ENCODE results near the gene FBXW9.
"Not testable (repeated sequence)": the region's sequence is repeated elsewhere in the genome, so short reads cannot be mapped to it uniquely, and the experiment has no call there.

The FBXW9 gene

DNA sequence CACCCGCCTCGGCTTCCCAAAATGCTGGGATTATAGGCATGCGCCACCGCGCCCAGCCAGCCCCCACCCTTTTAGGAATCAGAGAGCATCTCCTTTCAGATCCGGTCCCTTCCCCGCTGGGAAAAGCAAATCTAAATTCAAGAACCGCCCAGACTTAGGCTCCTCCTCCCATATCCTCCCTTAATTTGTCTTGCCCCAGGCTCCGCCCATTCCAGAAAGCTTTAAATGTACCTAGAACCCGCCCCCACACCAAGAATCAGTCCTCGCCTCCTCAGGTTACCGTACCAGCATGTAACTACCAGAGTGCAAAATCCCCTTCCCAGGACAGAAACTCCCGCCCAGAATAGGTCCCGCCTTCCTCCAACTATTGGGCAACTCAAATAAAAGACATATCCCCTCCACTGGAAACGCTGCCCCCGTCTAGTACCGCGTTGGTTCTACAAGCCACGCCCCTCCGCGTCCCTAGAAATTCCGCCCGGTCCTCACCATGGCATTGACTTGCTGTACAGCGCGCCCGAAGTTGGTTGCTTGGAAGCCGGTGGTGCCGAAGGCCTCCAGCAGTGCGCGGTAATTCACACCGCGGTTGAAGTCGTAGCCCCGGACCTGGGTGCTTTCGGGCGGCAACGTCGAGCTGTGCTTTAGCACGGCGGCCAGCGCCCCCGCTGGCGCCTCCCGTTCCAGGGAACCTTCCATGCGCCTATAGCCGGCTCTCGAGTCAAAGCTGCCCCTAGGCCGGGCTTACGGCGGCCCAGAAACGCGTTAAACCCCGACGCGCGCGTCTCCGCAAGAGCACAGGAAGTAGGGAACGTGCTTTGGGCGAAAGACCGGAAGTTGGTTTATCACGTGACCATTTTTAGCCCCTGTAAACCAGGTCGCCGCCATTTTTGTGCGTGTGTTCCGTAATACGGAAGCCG is 15.1 kb downstream of the FBXW9 start, which contains the start of gene DHPS:
Gene DHPS (minus strand): TSS at position 807 of the 914 bp plus-strand sequence. CDS start 114 bp downstream, at position 693.
- peak; percentile 98 for DNase-seq (ENCODE audit: low spot score)

DNA sequence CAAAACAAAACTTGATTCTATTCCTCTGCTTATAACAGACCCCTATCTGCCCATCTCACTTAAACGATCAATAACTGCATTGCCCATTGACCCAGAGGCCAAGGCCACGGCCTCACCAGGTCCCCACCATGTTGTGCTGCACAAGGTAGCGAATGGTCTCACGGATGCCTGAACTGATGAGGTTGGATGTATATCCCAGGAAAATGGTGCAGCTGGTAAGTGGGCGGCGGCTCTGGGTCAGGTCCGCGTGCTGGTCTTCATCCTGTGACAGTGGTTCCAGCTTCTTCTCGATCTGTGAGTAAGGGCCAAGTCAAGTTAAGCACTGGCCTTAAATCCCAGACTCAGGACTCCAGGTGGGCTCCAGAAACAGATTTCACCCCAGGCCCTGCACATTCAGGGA is 16.4 kb downstream of the FBXW9 start:
- no peak for DNase-seq (ENCODE audit: low spot score)

DNA sequence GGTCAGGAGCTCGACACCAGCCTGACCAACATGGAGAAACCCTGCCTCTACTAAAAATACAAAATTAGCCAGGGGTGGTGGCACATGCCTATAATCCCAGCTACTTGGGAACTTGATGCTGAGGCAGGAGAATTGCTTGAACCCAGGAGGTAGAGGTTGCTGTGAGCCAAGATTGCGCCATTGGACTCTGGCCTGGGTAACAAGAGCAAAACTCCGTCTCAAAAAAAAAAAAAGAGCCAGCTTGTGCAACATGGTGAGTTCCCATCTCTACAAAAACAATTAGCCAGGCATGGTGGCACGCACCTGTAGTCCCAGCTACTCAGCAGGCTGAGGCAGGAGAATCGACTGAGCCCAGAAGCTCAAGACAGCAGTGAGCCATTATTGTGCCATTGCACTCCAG is 18.4 kb downstream of the FBXW9 start:
- DNase-seq (ENCODE audit: low spot score), result not testable (repeated sequence)

DNA sequence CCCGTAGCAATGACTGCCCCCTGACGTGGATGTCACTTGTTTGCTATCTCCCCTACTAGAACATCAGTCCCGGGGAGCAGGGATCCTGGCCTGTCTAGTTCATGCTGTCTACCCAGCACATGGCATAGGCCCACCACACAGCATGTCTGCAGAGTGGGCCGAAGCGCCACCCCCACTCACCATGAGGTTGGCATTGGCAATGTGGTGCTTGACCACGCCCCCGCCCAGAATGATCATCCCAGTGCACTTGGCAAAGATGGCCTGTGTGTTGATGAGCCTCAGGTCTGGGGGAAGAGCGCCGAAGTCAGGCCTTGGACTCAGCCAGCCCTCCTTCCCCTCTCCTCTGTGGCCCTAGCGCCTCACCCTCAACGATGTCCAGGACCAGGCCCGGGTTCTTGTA is 19.5 kb downstream of the FBXW9 start:
- DNase-seq (ENCODE audit: low spot score), result no peak

DNA sequence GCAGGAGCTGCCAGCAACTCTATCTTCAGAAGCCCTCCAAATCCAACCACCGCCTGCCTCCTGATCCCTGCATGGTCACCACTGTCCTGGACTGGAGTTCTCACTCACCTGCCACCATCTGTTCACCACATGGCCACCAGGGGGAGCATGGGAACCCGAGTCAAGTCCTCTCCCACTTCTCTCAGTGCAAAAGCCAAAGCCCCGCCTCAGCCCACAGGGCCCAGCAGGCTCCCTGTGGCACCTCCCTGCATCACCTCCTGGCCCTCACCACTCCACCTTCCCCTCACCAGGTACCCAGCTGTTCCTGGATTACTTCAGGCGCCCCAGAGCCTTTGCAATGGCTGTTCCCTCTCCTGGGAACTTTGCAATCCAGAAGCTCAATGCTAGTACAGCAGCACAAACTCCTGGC is 20.0 kb downstream of the FBXW9 start:
- DNase-seq (ENCODE audit: low spot score), result peak; percentile 85

DNA sequence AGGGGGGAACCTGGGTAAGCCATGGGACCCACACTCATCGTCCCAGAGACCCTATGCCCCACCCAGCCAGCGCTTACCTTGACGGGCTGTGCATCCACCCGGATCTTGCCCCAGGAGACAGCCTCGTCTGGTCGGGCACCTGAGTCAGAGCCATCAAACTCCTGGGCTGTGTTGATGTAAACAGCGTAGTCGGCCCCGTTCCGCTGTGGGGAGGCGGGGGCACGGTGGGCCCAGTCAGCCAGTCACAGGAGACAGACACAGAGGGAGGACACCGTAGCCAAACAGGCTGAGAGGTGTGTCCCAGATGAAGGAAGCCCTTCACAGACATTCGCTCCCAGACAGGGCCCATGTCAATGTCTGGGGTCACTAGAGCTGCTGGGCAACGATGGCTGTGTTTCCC is 20.5 kb downstream of the FBXW9 start:
- DNase-seq (ENCODE audit: low spot score), result no peak

DNA sequence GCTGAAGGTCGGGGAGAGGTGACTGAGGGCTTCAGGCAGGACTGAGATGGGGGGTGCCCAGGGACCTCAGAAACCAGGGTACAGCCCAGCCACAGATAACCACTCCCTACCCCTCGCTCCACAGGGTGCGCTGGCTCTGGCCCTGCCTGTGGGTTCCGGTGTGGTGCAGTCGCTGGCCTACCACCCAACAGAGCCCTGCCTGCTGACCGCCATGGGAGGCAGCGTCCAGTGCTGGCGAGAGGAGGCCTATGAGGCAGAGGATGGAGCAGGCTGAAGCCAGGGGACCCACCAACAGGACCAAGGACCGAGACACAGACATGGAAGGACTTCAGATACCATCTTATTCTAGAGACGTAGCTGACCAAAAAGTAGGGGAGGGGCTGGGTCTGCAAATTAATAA is 21.0 kb downstream of the FBXW9 start:
- DNase-seq (ENCODE audit: low spot score), result no peak

DNA sequence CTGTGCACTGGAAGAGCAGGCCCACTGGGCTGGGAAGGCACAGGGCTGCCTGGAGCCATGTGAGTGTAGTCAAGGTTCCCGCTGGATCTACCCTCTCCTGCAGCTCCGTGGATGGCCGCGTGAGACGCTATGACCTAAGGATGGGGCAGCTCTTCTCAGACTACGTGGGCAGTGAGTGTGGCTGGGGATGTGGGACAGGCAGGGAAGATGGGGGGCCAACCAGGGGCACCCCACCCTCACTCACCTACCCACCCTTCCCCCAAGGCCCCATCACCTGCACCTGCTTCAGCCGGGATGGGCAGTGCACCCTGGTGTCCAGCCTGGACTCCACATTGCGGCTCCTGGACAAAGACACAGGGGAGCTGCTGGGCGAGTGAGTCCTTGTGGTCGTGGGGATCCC is 23.7 kb downstream of the FBXW9 start:
- DNase-seq (ENCODE audit: low spot score), result no peak

DNA sequence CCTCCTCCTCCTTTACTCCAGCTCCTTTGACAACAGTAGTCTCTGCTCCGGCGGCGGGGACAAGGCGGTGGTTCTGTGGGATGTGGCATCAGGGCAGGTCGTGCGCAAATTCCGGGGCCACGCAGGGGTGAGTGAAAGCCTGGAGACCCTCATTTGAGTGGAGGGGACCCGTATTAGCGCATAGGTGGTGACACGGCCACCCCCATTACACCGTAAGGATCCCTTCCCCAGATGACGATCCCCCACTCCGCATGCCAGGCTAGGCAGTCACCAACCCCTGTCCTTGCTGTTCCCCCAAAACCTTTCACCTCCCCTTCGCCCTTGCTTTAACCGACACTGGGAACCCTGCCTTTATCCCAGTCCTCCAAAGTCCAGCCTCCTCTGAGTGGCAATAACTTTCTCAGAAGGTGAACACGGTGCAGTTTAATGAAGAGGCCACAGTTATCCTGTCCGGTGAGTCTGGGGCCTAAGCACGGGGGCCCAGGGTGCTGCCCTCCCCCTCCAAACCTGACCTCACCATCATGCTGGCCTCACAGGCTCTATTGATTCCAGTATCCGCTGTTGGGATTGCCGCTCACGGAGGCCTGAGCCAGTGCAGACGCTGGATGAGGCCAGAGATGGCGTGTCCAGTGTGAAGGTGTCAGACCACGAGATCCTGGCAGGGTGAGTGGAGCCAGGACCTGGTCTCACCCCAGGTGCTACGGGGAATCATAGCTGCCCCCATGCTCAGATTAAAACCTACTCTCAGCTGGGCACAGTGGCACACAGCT is 26.1 kb downstream of the FBXW9 start:
- DNase-seq (ENCODE audit: low spot score), result no peak

DNA sequence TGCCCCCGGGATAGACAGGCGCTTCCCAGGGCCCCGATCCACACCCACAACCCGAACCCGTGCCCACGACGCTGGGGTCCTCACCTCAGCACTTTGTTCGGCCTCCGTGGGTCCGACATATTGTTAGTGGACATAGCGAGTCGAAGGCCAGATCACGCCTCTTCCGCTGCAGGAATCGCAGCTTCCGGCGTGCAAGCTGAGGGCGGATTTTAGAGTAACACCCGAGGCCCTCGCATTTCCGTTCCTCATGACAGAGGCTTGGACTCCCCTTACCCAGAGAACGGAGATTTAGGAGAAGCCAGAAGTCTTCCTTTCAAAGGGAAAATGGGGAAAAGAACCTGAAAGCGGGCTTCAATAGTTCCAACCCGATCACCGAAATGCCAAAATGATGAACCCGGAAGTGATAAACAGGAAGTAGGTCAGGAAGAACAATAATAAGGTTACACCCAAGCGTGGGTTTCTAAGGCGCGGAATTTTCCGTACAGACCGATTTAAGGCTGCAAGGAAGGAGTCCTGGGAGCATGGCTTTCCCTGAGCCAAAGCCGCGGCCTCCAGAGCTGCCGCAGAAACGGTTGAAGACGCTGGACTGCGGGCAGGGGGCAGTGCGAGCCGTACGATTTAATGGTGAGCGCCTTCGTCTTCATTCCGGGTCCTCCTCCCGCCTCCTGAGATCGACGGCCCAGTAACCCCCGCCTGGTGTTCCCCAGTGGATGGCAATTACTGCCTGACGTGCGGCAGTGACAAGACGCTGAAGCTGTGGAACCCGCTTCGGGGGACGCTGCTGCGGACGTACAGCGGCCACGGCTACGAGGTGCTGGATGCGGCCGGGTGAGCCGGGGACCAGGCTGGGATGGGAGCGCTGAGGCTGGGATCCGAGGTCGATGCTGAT is 26.9 kb downstream of the FBXW9 start:
- DNase-seq (ENCODE audit: low spot score), result peak; percentile 87

DNA sequence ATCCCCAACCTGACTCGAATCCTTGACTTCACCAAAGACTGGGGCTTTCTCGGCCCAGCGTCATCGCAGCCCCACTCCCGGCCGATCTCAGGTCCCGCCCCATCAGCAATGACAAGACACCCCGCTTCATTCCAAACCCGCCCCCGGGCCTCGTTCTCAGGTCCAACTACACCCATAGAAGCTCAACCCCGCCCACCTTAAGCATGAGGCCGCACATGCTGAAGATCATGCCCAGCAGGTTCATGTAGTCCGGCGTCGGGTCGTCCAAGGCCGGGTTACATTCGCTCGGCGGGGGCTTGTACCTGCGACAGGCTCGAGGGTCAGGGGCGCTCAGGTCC is 27.5 kb downstream of the FBXW9 start:
- DNase-seq (ENCODE audit: low spot score), result peak; percentile 79

DNA sequence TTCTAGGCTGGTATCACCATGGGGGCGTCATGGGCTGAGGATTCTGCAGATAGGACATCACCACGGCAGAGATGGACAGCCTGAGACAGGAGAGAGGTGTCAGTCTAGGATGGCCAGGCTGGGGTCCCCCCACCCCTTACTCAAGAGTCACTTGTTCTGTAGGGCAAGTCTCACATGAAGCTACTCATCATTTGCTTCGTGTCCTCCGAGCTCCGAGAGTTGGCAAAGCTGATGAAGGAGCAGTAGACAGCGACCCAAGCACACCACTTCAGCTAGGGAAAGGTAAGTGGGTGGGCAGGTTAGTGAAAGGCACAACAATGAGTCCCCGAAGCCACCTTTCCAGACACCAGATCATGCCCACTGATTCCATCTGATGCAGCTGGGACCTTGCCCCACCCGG is 28.1 kb downstream of the FBXW9 start:
- DNase-seq (ENCODE audit: low spot score), result no peak

DNA sequence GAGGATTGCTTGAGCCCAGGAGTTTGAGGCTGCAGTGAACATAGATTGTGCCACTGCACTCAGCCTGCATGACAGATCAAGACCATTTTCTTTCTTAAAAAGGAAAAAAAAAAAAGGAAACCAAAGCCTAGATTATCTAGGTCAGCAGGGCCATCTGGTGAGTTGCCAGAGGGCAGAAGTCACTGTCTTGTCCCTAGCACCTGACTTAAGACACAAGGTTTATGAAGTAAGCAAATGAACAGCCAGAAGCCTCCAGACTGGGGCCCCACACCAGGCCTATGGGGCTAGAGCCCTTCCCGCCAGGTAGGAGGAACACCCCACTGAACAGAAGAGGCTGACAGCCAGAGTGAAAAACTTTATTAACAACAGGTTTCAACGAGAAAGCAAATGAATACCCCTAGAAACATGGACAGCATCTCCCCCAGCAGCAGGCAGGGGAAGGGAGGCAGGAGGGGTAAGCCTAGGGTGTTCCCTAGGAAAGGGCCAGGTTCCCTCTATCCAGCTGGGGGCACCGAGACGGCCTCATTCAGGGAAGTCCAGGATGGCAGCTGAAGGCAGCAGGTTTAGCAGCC is 28.6 kb downstream of the FBXW9 start:
- DNase-seq (ENCODE audit: low spot score), result no peak

DNA sequence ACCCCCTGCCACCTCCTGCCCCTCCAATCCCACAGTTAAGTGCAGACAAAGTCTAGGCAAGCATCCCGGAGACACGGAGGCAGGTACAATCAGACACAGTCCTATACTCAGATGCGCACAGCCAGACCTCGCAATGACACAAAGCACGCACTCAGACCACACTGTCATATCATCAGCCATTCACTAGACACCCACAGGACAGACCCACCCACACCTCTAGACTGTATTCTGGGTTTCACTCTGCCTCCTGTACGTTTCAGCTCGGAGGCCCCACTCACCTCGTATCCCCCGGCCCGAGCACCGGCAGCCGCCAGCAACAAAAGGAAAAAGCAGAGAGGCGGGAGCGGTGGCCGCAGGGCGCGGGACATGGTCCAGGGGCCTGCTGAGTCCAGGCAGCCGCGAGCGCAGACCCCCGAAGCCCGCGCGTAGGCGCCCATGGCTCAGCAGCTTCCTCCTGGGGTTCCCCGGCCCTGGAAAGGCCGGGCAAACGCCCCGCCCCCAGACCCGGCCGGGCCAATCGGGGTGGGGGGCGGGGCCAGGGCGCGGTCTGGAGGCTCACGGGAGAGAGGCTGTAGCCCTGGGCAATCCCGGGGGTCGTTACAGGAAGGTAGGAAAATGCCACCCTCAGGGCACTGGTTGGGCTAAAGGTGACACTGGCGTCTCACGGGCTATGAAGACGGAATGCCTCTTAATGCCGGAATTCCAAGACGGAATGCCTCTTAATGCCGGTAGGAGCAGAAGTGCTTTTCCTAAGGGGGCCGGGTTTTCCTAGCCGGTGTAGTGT is 30.0 kb downstream of the FBXW9 start, which contains the start of the genes MAN2B1 and WDR83:
Gene MAN2B1 (minus strand): TSS at position 478 of the 784 bp plus-strand sequence. CDS start 41 bp downstream, at position 437.
Gene WDR83 (plus strand): TSS at position 543 of the 784 bp plus-strand sequence. CDS start 2,984 bp downstream, outside the sequence.
- DNase-seq (ENCODE audit: low spot score), result peak; percentile 83

DNA sequence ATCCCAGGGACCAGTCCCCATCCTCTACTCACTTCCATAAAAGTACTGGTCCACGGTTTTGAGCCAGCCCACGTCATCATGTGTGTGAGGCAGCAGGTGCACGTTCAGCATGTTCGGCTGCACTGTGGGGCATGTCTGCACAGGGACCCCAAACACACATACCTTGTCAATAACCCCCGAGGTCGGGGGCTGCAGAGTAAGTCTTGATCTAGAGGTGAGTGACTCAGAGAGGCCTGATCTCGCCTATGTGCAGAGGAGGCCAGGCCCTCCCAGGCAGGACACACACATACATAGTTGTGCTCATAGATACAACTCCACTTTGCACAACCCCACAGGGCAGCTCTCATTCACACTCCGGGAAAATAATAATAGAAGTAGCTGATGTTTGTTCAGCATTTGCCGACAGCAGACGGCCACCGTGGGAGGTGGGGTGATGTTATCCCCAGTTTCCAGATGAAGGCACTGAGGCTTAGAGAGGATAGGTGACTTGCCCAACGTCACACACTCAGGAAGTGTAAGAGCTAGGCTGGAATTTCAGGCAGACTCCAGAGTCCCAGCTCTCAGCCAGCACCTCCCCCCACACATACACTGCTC is 30.7 kb downstream of the FBXW9 start:
- no peak for DNase-seq (ENCODE audit: low spot score)

DNA sequence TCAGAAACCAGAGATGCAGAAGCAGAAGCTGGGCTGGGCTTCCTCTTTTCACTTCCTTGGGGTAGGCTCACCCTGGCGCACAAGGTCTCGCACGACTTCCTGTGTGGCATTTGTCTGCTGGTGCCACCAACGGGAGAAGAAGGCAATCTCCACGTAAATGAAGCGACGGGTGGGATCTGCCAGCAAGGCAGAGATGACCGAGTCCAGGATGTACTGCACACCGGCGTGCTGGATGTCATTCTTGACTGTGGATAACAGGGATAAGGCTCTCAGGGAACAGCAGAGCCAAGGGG is 31.2 kb downstream of the FBXW9 start:
- no peak for DNase-seq (ENCODE audit: low spot score)

DNA sequence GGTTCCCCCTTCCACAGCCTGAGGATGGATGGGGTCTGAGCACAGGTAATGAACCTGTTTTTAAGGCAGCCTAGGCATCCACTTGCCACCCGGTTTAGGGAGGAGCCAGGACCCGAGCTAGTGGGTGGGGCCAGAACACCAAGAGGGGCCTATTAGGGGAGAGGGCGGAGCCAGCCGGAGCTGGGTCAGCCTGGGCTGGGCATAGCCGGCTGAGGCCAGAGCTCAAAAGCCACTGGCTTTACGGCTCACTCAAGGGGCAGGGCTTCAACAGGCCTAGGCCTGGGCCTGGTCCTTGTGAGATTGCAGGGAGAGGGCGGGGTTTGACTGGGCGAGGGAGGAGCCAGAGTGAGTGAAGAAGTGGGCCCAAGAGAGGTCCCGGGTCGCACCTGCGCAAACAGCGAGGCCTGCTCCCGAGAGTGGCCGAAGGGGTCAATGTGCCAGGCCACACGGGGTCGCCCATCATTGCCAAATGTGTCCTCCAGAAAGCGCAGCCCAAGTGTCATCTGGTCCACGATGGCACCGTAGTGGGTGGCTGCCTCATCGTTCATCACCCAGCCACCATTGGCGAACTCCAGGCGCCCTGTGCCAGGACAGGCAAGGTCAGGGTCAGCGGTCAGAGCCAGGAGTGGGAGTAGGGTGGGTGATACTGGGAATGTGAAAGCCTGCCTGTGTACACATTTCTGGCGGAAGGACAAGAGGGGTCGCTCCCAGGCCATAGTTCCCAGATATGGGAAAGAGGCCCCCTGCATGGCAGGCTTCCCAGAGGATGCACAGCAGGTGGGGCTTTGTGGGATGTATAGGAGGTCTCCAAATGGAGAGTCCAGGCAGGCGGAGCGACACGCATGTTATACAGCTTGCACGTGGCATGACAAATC is 31.8 kb downstream of the FBXW9 start:
- DNase-seq (ENCODE audit: low spot score), result peak; percentile 53

DNA sequence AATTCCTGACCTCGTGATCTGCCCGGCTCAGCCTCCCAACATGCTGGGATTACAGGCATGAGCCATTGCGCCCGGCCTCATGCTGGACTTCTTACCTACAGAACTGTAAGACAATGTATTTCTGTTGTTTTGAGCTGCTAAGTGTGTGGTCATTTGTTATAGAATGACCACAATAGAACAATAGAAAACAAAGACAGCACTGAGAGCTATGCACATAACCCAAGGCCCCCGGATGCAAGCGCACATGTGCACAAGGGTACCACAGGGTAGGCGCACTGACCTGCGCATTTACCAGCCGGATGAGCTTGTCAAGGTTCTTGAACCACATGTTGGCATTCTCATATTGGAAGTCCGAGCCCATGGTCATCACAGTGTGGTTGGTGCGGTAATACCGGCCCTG is 35.5 kb downstream of the FBXW9 start:
- DNase-seq (ENCODE audit: low spot score), result no peak

DNA sequence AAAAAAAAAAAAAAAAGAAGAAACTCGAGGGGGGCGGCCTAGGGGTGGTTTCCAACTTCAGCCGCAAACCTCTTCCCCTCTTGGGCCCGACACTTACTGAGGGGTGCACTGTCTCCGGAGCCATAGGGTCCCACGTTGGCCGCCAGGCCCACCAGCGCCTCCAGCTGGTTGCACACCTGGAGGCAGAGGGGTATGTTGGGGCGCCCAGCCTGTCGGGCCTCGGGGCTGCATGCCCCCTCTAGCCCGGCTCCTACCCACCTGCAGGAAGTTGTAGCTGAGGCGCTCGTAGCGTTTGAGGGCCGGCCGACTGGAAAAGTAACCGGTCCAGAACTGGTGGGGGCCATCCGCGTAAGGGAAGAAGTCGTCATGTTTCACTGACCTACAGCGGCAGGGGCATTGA is 38.5 kb downstream of the FBXW9 start:
- DNase-seq (ENCODE audit: low spot score), result no peak
